Measurements from ENCODE around the gene SLC6A1. TPM values are rescaled to one million over a fixed set of nuclear protein-coding genes. Genes with fewer than 3 reads are reported as not detected.

The SLC6A1 gene
- total RNA-seq, 6 experiments from 2014 or later, result 14.5 to 70.1 (median 37.3) TPM

DNA sequence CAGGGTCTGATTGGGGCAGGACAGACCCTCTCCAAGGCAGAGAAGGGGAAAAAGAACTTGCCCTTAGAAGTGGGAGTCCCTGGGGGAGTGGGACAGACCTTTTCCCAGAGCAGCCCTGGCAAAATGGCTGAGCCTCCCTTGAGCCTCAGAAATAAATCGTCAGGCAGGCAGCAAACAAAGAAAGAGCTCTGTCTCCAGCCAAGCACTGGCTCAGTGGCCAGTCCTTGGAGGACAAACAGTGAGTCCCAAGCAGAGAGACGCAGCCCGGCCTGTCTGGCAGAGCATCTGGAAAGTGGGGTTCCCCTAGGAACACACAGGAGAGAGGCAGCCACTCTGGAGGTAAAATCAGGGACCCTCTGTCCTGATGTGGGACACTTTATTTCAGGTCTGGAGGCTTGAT is 1.8 kb downstream of the SLC6A1 start:
- peak overlapping the region in 2 of 3 donors; percentile 70 to 82 for H3K4me3 ChIP-seq
- no peaks in the 10 kb centered on the region for H3K36me3 ChIP-seq
- no peaks in the 10 kb centered on the region for H3K27me3 ChIP-seq
- DNase-seq, result no peak
- no peaks in the 10 kb centered on the region for H3K9me3 ChIP-seq
- intact Hi-C loops (cut with DNase I), result no loop called here
- 5% methylated on average over 3 of the region's 3 CpGs for WGBS (ENCODE audit: insufficient coverage, low coverage, low lambda C conversion rate, missing lambda C conversion rate)
- no peak for TF ChIP-seq POLR2A (IDR thresholded peaks at IDR 0.05)
- no peak for ATAC-seq
- H3K27ac ChIP-seq, result peak overlapping the region in 2 of 3 donors; percentile 11 to 86
- peaks cover 0 to 56% (median 27%) of the 10 kb centered on the region in 4 donors for H3K4me1 ChIP-seq

GRCh38 chr3:10995871-10996270 is 3.3 kb downstream of the SLC6A1 start:
- 57% methylated on average over 7 of the region's 8 CpGs for WGBS (ENCODE audit: insufficient coverage, low coverage, low lambda C conversion rate, missing lambda C conversion rate)
- Histone ChIP-seq H3K36me3 (no peaks in the 10 kb centered on the region), H3K27ac (peak overlapping the region in 1 of 3 donors; percentile 18), H3K4me3 (no peak overlapping the region), H3K27me3 (no peaks in the 10 kb centered on the region), H3K9me3 (no peaks in the 10 kb centered on the region), H3K4me1 (peaks cover 0 to 69% (median 34%) of the 10 kb centered on the region in 4 donors)
- no peak for TF ChIP-seq POLR2A (IDR thresholded peaks at IDR 0.05)
- TF ChIP-seq, protein P1, sequence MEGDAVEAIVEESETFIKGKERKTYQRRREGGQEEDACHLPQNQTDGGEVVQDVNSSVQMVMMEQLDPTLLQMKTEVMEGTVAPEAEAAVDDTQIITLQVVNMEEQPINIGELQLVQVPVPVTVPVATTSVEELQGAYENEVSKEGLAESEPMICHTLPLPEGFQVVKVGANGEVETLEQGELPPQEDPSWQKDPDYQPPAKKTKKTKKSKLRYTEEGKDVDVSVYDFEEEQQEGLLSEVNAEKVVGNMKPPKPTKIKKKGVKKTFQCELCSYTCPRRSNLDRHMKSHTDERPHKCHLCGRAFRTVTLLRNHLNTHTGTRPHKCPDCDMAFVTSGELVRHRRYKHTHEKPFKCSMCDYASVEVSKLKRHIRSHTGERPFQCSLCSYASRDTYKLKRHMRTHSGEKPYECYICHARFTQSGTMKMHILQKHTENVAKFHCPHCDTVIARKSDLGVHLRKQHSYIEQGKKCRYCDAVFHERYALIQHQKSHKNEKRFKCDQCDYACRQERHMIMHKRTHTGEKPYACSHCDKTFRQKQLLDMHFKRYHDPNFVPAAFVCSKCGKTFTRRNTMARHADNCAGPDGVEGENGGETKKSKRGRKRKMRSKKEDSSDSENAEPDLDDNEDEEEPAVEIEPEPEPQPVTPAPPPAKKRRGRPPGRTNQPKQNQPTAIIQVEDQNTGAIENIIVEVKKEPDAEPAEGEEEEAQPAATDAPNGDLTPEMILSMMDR (IDR thresholded peaks at IDR 0.05), result no peak
- peak in 1 of 3 donors; percentile 77 for DNase-seq
- intact Hi-C loops (cut with DNase I), result no loop called here
- ATAC-seq, result peak in 2 of 4 donors; percentile 10 to 14

GRCh38 chr3:10996345-10997013 is 3.9 kb downstream of the SLC6A1 start:
- Histone ChIP-seq H3K36me3 (no peaks in the 10 kb centered on the region), H3K9me3 (no peaks in the 10 kb centered on the region), H3K27me3 (no peaks in the 10 kb centered on the region), H3K4me3 (no peak overlapping the region), H3K4me1 (peaks cover 0 to 75% (median 37%) of the 10 kb centered on the region in 4 donors), H3K27ac (peak overlapping the region in 1 of 3 donors; percentile 18)
- DNase-seq (no peak), ATAC-seq (no peak)
- WGBS (ENCODE audit: insufficient coverage, low coverage, low lambda C conversion rate, missing lambda C conversion rate), result 47% methylated on average over 5 of the region's 5 CpGs
- TF ChIP-seq, protein P1 (IDR thresholded peaks at IDR 0.05), result no peak
- no peak for TF ChIP-seq POLR2A (IDR thresholded peaks at IDR 0.05)
- intact Hi-C loops (cut with DNase I), result no loop called here

GRCh38 chr3:10997196-10997595 is 4.6 kb downstream of the SLC6A1 start:
- H3K36me3 ChIP-seq, result no peaks in the 10 kb centered on the region
- TF ChIP-seq, protein P1 (IDR thresholded peaks at IDR 0.05), result no peak
- no peak for TF ChIP-seq POLR2A (IDR thresholded peaks at IDR 0.05)
- H3K27ac ChIP-seq, result peak overlapping the region in 2 of 3 donors; percentile 84 to 89
- peaks cover 0 to 83% (median 41%) of the 10 kb centered on the region in 4 donors for H3K4me1 ChIP-seq
- H3K4me3 ChIP-seq, result no peak overlapping the region
- 37% methylated on average over 4 of the region's 5 CpGs for WGBS (ENCODE audit: insufficient coverage, low coverage, low lambda C conversion rate, missing lambda C conversion rate)
- no peaks in the 10 kb centered on the region for H3K27me3 ChIP-seq
- no peaks in the 10 kb centered on the region for H3K9me3 ChIP-seq
- intact Hi-C loops (cut with DNase I), result no loop called here
- DNase-seq (no peak), ATAC-seq (no peak)

DNA sequence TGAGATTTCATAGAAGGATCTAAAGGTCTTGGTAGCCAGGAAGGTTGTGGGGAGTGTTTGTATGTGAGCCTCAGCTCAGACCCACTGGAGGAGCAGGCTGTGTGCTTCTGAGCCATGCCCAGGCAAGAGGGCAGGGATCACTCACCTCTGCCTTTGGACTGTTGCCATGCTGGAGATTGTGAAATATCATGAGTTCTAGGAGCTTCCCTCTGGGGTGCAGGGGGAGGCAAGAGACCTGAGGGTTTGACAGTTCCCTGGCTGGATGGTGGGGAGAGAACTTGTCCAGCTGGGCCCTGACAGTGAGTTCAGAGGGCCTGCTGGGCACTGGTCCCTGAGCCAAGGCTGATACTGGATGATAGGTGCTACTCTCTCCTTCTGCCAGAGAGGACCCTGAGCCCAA is 6.0 kb downstream of the SLC6A1 start:
- Histone ChIP-seq H3K4me1 (peaks cover 0 to 94% (median 45%) of the 10 kb centered on the region in 4 donors), H3K27me3 (no peaks in the 10 kb centered on the region), H3K4me3 (no peak overlapping the region), H3K36me3 (no peaks in the 10 kb centered on the region), H3K27ac (peak overlapping the region; percentile 84 to 89 (median 84)), H3K9me3 (no peaks in the 10 kb centered on the region)
- TF ChIP-seq, protein P1 (IDR thresholded peaks at IDR 0.05), result no peak
- no peak for TF ChIP-seq POLR2A (IDR thresholded peaks at IDR 0.05)
- ATAC-seq, result peak; percentile 68 to 82 (median 71)
- intact Hi-C loops (cut with DNase I), result no loop called here
- DNase-seq, result peak; percentile 60 to 93 (median 85)
